Neutrophil (primary cell): ENCODE measurements around the gene TM4SF18.

Experiments
- H3K27ac ChIP-seq: fragments of 200-600 bp; sonication (generic); 2 replicates; pipeline ENCODE4 v1.5.1; 2016; ENCODE audit warnings: mild to moderate bottlenecking, moderate library complexity
- H3K27me3 ChIP-seq: fragments of 200-600 bp; sonication (generic); 2 replicates; pipeline ENCODE4 v1.6.0; 2016; ENCODE audit warnings: mild to moderate bottlenecking
- H3K36me3 ChIP-seq: fragments of 200-600 bp; sonication (generic); 2 replicates; pipeline ENCODE4 v1.5.1; 2017
- H3K4me1 ChIP-seq, 2 experiments: fragments of 200-600 bp in 1 of 2; sonication (generic) in 1 of 2; 1 replicate in 1 of 2; 2 replicates in 1 of 2; pipeline versions ENCODE4 v1.5.1 to v1.6.1; 2013 to 2016; ENCODE audit warnings: low read depth in 1 of 2, low read length in 1 of 2, mild to moderate bottlenecking in 1 of 2, moderate library complexity in 1 of 2; ENCODE audit not compliant: control insufficient read depth in 1 of 2, insufficient read depth in 1 of 2
- H3K4me3 ChIP-seq, 2 experiments: fragments of 200-600 bp in 1 of 2; sonication (generic) in 1 of 2; 1 replicate in 1 of 2; 2 replicates in 1 of 2; pipeline ENCODE4 v1.5.1; 2013 to 2016; ENCODE audit warnings: low read depth in 1 of 2, low read length in 1 of 2, mild to moderate bottlenecking in 1 of 2, moderate library complexity in 1 of 2
- H3K9me3 ChIP-seq: fragments of 200-600 bp; sonication (generic); 2 replicates; pipeline ENCODE4 v1.5.1; 2016
- CTCF ChIP-seq: fragments of 200-600 bp; sonication (generic); IDR thresholded peaks from 2 replicates; pipeline ENCODE4 v1.5.1; 2016; ENCODE audit warnings: antibody characterized with exemption

Gene TM4SF18

GRCh38 chr3:149288655-149289054, 44.8 kb downstream of the TM4SF18 start:
- H3K9me3 ChIP-seq: no peaks in the 10 kb centered on the region
- H3K36me3 ChIP-seq: no peaks in the 10 kb centered on the region
- no peak for TF ChIP-seq CTCF
- peaks cover 0 to 6% of the 10 kb centered on the region in 2 experiments for H3K4me1 ChIP-seq
- H3K4me3 ChIP-seq: no peak overlapping the region
- no peaks in the 10 kb centered on the region for H3K27me3 ChIP-seq
- no peak overlapping the region for H3K27ac ChIP-seq

- Histone ChIP-seq H3K4me3 (no peak overlapping the region), H3K9me3 (no peaks in the 10 kb centered on the region), H3K27ac (no peak overlapping the region), H3K36me3 (no peaks in the 10 kb centered on the region), H3K27me3 (no peaks in the 10 kb centered on the region), H3K4me1 (no peaks in the 10 kb centered on the region)
- no peak for TF ChIP-seq CTCF
Observed at GRCh38 chr3:149284034-149284433, 49.4 kb downstream of the TM4SF18 start.

GRCh38 chr3:149283401-149283800, 50.0 kb downstream of the TM4SF18 start:
- no peak for TF ChIP-seq CTCF
- no peaks in the 10 kb centered on the region for H3K4me1 ChIP-seq
- H3K27me3 ChIP-seq: no peaks in the 10 kb centered on the region
- H3K9me3 ChIP-seq: no peaks in the 10 kb centered on the region
- no peaks in the 10 kb centered on the region for H3K36me3 ChIP-seq
- H3K4me3 ChIP-seq: no peak overlapping the region
- no peak overlapping the region for H3K27ac ChIP-seq

GRCh38 chr3:149282836-149283235, 50.6 kb downstream of the TM4SF18 start:
- Histone ChIP-seq H3K27ac (no peak overlapping the region), H3K27me3 (no peaks in the 10 kb centered on the region), H3K36me3 (no peaks in the 10 kb centered on the region), H3K4me3 (no peak overlapping the region), H3K4me1 (peaks cover 3% of the 10 kb centered on the region in 2 experiments), H3K9me3 (no peaks in the 10 kb centered on the region)
- TF ChIP-seq CTCF: no peak

- no peaks in the 10 kb centered on the region for H3K27me3 ChIP-seq
- H3K4me1 ChIP-seq: peaks cover 8% of the 10 kb centered on the region in 2 experiments
- no peaks in the 10 kb centered on the region for H3K36me3 ChIP-seq
- TF ChIP-seq CTCF: no peak
- H3K4me3 ChIP-seq: no peak overlapping the region
- H3K9me3 ChIP-seq: no peaks in the 10 kb centered on the region
- H3K27ac ChIP-seq: no peak overlapping the region
Observed at GRCh38 chr3:149282322-149282721, 51.1 kb downstream of the TM4SF18 start.
